HEK293 (cell line): ENCODE measurements around the gene KCNK6.

Source experiments
- BCL11A ChIP-seq: fragments of 450-650 bp; formaldehyde crosslinking; IDR thresholded peaks from 2 replicates; pipeline ENCODE4 v1.5.1; 2016; ENCODE audit warnings: low read depth, missing biosample characterization, missing genetic modification characterization
- GLIS1 ChIP-seq: fragments of 450-650 bp; formaldehyde crosslinking; IDR thresholded peaks from 2 replicates; pipeline ENCODE4 v1.5.1; 2016; ENCODE audit warnings: missing biosample characterization, missing genetic modification characterization
- KLF1 ChIP-seq: fragments of 450-650 bp; formaldehyde crosslinking; IDR thresholded peaks from 2 replicates; pipeline ENCODE4 v1.5.1; 2016; ENCODE audit warnings: missing biosample characterization, missing genetic modification characterization
- KLF9 ChIP-seq: fragments of 450-650 bp; formaldehyde crosslinking; IDR thresholded peaks from 2 replicates; pipeline ENCODE4 v1.5.1; 2016; ENCODE audit warnings: missing biosample characterization, missing genetic modification characterization, low read depth
- SETDB1 ChIP-seq: IDR thresholded peaks from one replicate; pipeline ENCODE4 v1.6.1; 2017; ENCODE audit warnings: mild to moderate bottlenecking, low read length, moderate library complexity, mixed read lengths; ENCODE audit not compliant: insufficient read length
- SP2 ChIP-seq: fragments of 450-650 bp; formaldehyde crosslinking; IDR thresholded peaks from 2 replicates; pipeline ENCODE4 v1.5.1; 2016; ENCODE audit warnings: missing biosample characterization, missing genetic modification characterization
- YY2 ChIP-seq: fragments of 450-650 bp; formaldehyde crosslinking; IDR thresholded peaks from 2 replicates; pipeline ENCODE4 v1.5.1; 2016; ENCODE audit warnings: missing biosample characterization, missing genetic modification characterization
- ZBTB1 ChIP-seq: fragments of 450-650 bp; formaldehyde crosslinking; IDR thresholded peaks from 2 replicates; pipeline ENCODE4 v1.5.1; 2016; ENCODE audit warnings: missing biosample characterization, missing genetic modification characterization
- ZEB2 ChIP-seq: fragments of 450-650 bp; formaldehyde crosslinking; IDR thresholded peaks from 2 replicates; pipeline ENCODE4 v1.5.1; 2016; ENCODE audit warnings: missing biosample characterization, missing genetic modification characterization
- ZFP41 ChIP-seq: fragments of 450-650 bp; formaldehyde crosslinking; IDR thresholded peaks from 2 replicates; pipeline ENCODE4 v1.5.1; 2016; ENCODE audit warnings: missing biosample characterization, missing genetic modification characterization, borderline replicate concordance
- ZNF211 ChIP-seq: fragments of 450-650 bp; formaldehyde crosslinking; IDR thresholded peaks from 2 replicates; pipeline ENCODE4 v1.5.1; 2016; ENCODE audit warnings: low read depth, missing biosample characterization, missing genetic modification characterization
- ZNF274 ChIP-seq, 2 experiments: fragments of 200-500 bp in 1 of 2; fragments of 450-650 bp in 1 of 2; sonication (Bioruptor generic) in 1 of 2; formaldehyde crosslinking in 1 of 2; IDR thresholded peaks; 2 replicates each; pipeline versions ENCODE4 v1.5.1 to v1.6.1; 2014 to 2016; ENCODE audit warnings: borderline replicate concordance in 1 of 2, inconsistent platforms in 1 of 2, low read length in 1 of 2, missing biosample characterization in 1 of 2, missing genetic modification characterization in 1 of 2
- ZNF350 ChIP-seq: fragments of 450-650 bp; formaldehyde crosslinking; IDR thresholded peaks from 2 replicates; pipeline ENCODE4 v1.5.0; 2017; ENCODE audit warnings: missing biosample characterization, mild to moderate bottlenecking, missing genetic modification characterization
- ZNF501 ChIP-seq: fragments of 450-650 bp; formaldehyde crosslinking; IDR thresholded peaks from 2 replicates; pipeline ENCODE4 v1.5.1; 2016; ENCODE audit warnings: missing biosample characterization, missing genetic modification characterization
- ZNF626 ChIP-seq: fragments of 450-650 bp; sonication (Bioruptor Pico); formaldehyde crosslinking; IDR thresholded peaks from 2 replicates; pipeline ENCODE4 v1.5.1; 2018; ENCODE audit warnings: missing biosample characterization, missing genetic modification characterization, inconsistent platforms
- ZNF629 ChIP-seq: fragments of 450-650 bp; formaldehyde crosslinking; IDR thresholded peaks from 2 replicates; pipeline ENCODE4 v1.5.1; 2017; ENCODE audit warnings: missing biosample characterization, missing genetic modification characterization
- ZNF768 ChIP-seq: fragments of 450-650 bp; formaldehyde crosslinking; IDR thresholded peaks from 2 replicates; pipeline ENCODE4 v1.5.1; 2018; ENCODE audit warnings: missing biosample characterization, mild to moderate bottlenecking, missing genetic modification characterization
- ZNF792 ChIP-seq: fragments of 450-650 bp; formaldehyde crosslinking; IDR thresholded peaks from 2 replicates; pipeline ENCODE4 v1.5.1; 2016; ENCODE audit warnings: missing biosample characterization, missing genetic modification characterization
- ZNF837 ChIP-seq: fragments of 450-650 bp; formaldehyde crosslinking; IDR thresholded peaks from 2 replicates; pipeline ENCODE4 v1.5.1; 2016; ENCODE audit warnings: missing biosample characterization, missing genetic modification characterization
- ZXDB ChIP-seq: fragments of 450-650 bp; formaldehyde crosslinking; IDR thresholded peaks from 2 replicates; pipeline ENCODE4 v1.5.1; 2016; ENCODE audit warnings: missing biosample characterization, missing genetic modification characterization
- TF ChIP-seq, protein P1 (sequence below): fragments of 450-650 bp; formaldehyde crosslinking; IDR thresholded peaks from 2 replicates; pipeline ENCODE4 v1.5.1; 2017; ENCODE audit warnings: missing biosample characterization, missing genetic modification characterization
- TF ChIP-seq, protein P2 (sequence below): fragments of 450-650 bp; IDR thresholded peaks from 2 replicates; pipeline ENCODE4 v1.5.1; 2018; ENCODE audit warnings: missing biosample characterization, missing genetic modification characterization
- TF ChIP-seq, protein P3 (sequence below): fragments of 450-650 bp; formaldehyde crosslinking; IDR thresholded peaks from 2 replicates; pipeline ENCODE4 v1.5.1; 2016; ENCODE audit warnings: missing biosample characterization, missing genetic modification characterization
- TF ChIP-seq, protein P4 (sequence below): fragments of 450-650 bp; formaldehyde crosslinking; IDR thresholded peaks from 2 replicates; pipeline ENCODE4 v1.5.1; 2016; ENCODE audit warnings: missing biosample characterization, missing genetic modification characterization
- TF ChIP-seq, protein P5 (sequence below): fragments of 450-650 bp; formaldehyde crosslinking; IDR thresholded peaks from 2 replicates; pipeline ENCODE4; 2016; ENCODE audit warnings: missing biosample characterization, missing genetic modification characterization
- TF ChIP-seq, protein P6 (sequence below): fragments of 450-650 bp; IDR thresholded peaks from 2 replicates; pipeline ENCODE4 v1.5.1; 2018; ENCODE audit warnings: missing biosample characterization, mild to moderate bottlenecking, missing genetic modification characterization
- TF ChIP-seq, protein P7 (sequence below): fragments of 450-650 bp; formaldehyde crosslinking; IDR thresholded peaks from 2 replicates; pipeline ENCODE4 v1.5.1; 2016; ENCODE audit warnings: missing biosample characterization, missing genetic modification characterization

The KCNK6 gene

DNA sequence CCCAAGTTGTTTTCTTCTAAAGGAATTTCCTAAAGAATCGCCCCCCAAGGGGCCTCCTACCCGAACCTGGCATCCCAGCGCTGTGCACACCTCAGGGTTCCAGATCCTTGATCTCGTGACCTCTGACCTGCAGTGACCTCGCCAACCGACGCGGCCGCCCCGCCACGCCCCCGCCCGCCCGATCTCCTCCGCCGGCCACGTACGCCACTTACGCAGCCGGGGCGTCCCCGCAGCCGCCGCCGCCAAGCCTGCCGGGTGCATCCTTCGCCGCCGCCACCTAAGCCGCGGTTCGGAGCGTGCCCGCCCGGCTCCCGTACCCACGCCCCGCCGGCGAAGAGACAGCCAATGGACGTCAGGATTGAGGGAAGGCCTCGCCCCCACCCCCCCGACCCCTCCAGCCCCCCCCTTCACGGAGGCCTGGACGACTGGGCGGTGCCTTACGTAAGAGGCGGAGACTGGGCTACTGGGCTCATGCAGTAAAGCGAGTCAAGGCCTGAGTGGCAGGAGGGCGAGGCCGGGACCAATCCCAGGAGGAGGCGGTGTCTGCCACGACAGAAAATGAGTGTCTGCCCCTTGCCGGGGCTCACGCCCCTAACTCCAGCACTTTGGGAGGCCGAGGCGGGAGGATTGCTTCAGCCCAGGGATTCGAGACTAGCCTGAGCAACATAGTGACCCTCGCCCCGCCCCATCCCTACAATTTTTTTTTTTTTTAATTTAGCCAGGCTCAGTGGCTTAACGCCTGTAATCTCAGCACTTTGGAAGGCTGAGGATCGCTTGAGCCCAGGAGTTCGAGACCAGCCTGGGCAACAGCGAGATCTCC is 3.8 kb upstream of the KCNK6 start, which contains the start of gene YIF1B (continued):
- TF ChIP-seq, protein P1, sequence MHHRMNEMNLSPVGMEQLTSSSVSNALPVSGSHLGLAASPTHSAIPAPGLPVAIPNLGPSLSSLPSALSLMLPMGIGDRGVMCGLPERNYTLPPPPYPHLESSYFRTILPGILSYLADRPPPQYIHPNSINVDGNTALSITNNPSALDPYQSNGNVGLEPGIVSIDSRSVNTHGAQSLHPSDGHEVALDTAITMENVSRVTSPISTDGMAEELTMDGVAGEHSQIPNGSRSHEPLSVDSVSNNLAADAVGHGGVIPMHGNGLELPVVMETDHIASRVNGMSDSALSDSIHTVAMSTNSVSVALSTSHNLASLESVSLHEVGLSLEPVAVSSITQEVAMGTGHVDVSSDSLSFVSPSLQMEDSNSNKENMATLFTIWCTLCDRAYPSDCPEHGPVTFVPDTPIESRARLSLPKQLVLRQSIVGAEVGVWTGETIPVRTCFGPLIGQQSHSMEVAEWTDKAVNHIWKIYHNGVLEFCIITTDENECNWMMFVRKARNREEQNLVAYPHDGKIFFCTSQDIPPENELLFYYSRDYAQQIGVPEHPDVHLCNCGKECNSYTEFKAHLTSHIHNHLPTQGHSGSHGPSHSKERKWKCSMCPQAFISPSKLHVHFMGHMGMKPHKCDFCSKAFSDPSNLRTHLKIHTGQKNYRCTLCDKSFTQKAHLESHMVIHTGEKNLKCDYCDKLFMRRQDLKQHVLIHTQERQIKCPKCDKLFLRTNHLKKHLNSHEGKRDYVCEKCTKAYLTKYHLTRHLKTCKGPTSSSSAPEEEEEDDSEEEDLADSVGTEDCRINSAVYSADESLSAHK (tag by site-specific recombination) = peak; percentile 79
- peak; percentile 66 for TF ChIP-seq ZXDB (tag by site-specific recombination)
- TF ChIP-seq, protein P2, sequence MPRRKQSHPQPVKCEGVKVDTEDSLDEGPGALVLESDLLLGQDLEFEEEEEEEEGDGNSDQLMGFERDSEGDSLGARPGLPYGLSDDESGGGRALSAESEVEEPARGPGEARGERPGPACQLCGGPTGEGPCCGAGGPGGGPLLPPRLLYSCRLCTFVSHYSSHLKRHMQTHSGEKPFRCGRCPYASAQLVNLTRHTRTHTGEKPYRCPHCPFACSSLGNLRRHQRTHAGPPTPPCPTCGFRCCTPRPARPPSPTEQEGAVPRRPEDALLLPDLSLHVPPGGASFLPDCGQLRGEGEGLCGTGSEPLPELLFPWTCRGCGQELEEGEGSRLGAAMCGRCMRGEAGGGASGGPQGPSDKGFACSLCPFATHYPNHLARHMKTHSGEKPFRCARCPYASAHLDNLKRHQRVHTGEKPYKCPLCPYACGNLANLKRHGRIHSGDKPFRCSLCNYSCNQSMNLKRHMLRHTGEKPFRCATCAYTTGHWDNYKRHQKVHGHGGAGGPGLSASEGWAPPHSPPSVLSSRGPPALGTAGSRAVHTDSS (tag by site-specific recombination) = no peak
- TF ChIP-seq SP2 (tag by site-specific recombination) = peak; percentile 96
- no peak for TF ChIP-seq SETDB1
- peak; percentile 67 for TF ChIP-seq ZNF629 (tag by site-specific recombination)
- TF ChIP-seq ZBTB1 (tag by site-specific recombination) = no peak
- TF ChIP-seq GLIS1 (tag by site-specific recombination) = peak; percentile 92
- TF ChIP-seq ZNF837 = no peak
- no peak for TF ChIP-seq ZNF211
- TF ChIP-seq ZNF792 (tag by site-specific recombination) = peak; percentile 56; the same call in 1 of the 2 replicates
- no peak for TF ChIP-seq YY2 (tag by site-specific recombination)
- no peak for TF ChIP-seq ZNF350 (tag by site-specific recombination)
- TF ChIP-seq, protein P3, sequence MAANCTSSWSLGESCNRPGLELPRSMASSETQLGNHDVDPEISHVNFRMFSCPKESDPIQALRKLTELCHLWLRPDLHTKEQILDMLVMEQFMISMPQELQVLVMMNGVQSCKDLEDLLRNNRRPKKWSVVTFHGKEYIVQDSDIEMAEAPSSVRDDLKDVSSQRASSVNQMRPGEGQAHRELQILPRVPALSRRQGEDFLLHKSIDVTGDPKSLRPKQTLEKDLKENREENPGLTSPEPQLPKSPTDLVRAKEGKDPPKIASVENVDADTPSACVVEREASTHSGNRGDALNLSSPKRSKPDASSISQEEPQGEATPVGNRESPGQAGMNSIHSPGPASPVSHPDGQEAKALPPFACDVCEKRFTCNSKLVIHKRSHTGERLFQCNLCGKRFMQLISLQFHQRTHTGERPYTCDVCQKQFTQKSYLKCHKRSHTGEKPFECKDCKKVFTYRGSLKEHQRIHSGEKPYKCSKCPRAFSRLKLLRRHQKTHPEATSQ = peak; percentile 37; the same call in 1 of the 2 replicates
- peak; percentile 88 for TF ChIP-seq KLF9 (tag by site-specific recombination)
- TF ChIP-seq, protein P4, sequence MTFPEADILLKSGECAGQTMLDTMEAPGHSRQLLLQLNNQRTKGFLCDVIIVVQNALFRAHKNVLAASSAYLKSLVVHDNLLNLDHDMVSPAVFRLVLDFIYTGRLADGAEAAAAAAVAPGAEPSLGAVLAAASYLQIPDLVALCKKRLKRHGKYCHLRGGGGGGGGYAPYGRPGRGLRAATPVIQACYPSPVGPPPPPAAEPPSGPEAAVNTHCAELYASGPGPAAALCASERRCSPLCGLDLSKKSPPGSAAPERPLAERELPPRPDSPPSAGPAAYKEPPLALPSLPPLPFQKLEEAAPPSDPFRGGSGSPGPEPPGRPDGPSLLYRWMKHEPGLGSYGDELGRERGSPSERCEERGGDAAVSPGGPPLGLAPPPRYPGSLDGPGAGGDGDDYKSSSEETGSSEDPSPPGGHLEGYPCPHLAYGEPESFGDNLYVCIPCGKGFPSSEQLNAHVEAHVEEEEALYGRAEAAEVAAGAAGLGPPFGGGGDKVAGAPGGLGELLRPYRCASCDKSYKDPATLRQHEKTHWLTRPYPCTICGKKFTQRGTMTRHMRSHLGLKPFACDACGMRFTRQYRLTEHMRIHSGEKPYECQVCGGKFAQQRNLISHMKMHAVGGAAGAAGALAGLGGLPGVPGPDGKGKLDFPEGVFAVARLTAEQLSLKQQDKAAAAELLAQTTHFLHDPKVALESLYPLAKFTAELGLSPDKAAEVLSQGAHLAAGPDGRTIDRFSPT = peak; percentile 85
- TF ChIP-seq, protein P5, sequence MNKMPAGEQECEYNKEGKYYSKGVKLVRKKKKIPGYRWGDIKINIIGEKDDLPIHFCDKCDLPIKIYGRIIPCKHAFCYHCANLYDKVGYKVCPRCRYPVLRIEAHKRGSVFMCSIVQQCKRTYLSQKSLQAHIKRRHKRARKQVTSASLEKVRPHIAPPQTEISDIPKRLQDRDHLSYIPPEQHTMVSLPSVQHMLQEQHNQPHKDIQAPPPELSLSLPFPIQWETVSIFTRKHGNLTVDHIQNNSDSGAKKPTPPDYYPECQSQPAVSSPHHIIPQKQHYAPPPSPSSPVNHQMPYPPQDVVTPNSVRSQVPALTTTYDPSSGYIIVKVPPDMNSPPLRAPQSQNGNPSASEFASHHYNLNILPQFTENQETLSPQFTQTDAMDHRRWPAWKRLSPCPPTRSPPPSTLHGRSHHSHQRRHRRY (tag by site-specific recombination) = no peak
- no peak for TF ChIP-seq ZFP41 (tag by site-specific recombination)
- TF ChIP-seq, protein P6, sequence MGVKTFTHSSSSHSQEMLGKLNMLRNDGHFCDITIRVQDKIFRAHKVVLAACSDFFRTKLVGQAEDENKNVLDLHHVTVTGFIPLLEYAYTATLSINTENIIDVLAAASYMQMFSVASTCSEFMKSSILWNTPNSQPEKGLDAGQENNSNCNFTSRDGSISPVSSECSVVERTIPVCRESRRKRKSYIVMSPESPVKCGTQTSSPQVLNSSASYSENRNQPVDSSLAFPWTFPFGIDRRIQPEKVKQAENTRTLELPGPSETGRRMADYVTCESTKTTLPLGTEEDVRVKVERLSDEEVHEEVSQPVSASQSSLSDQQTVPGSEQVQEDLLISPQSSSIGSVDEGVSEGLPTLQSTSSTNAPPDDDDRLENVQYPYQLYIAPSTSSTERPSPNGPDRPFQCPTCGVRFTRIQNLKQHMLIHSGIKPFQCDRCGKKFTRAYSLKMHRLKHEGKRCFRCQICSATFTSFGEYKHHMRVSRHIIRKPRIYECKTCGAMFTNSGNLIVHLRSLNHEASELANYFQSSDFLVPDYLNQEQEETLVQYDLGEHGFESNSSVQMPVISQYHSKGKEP (tag by site-specific recombination) = peak; percentile 74; the same call in 1 of the 2 replicates
- no peak for TF ChIP-seq ZNF274 (IDR thresholded peaks at IDR 0.05; ENCODE audit: low read length)
- TF ChIP-seq ZNF274 (tag by site-specific recombination; IDR thresholded peaks at IDR 0.05; ENCODE audit: borderline replicate concordance) = no peak
- TF ChIP-seq BCL11A (tag by site-specific recombination) = peak; percentile 96
- no peak for TF ChIP-seq ZNF501 (tag by site-specific recombination)
- TF ChIP-seq ZNF626 = no peak
- peak; percentile 79 for TF ChIP-seq KLF1
- TF ChIP-seq ZNF768 (tag by site-specific recombination) = no peak
- peak; percentile 59 for TF ChIP-seq ZEB2 (tag by site-specific recombination)
- TF ChIP-seq, protein P7, sequence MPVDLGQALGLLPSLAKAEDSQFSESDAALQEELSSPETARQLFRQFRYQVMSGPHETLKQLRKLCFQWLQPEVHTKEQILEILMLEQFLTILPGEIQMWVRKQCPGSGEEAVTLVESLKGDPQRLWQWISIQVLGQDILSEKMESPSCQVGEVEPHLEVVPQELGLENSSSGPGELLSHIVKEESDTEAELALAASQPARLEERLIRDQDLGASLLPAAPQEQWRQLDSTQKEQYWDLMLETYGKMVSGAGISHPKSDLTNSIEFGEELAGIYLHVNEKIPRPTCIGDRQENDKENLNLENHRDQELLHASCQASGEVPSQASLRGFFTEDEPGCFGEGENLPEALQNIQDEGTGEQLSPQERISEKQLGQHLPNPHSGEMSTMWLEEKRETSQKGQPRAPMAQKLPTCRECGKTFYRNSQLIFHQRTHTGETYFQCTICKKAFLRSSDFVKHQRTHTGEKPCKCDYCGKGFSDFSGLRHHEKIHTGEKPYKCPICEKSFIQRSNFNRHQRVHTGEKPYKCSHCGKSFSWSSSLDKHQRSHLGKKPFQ (tag by site-specific recombination) = peak; percentile 42; the same call in 1 of the 2 replicates
